Loucy (cell line): ENCODE results near the gene TM2D1.

Source experiments
- CTCF ChIP-seq: fragments of 200-600 bp; sonication (generic); conservative IDR thresholded peaks from 2 replicates; pipeline ENCODE4 v1.5.1; 2014; ENCODE audit warnings: mild to moderate bottlenecking, antibody characterized with exemption, low read length
- EZH2phosphoT487 ChIP-seq: fragments of 200-600 bp; IDR thresholded peaks from 2 replicates; pipeline ENCODE4 v1.6.1; 2018; ENCODE audit warnings: antibody characterized with exemption, mild to moderate bottlenecking, moderate library complexity, borderline replicate concordance

- TF ChIP-seq CTCF (no peak), EZH2phosphoT487 (no peak)
Observed at GRCh38 chr1:61645476-61645875, 79.5 kb downstream of the TM2D1 start.
